ENCODE results near the gene LRRC75A.

GRCh38 chr17:16446338-16446983 is 45.5 kb downstream of the LRRC75A start:
- TF ChIP-seq CTCF (IDR thresholded peaks at IDR 0.05) = no peak
- TF ChIP-seq POLR2A (IDR thresholded peaks at IDR 0.05) = no peak

Measured in thyroid gland (tissue), 4 donors.